Measurements from ENCODE around the gene TOM1.
A peak's percentile ranks its signal among the peaks of the same experiment; 100 is the strongest.

Gene TOM1

DNA sequence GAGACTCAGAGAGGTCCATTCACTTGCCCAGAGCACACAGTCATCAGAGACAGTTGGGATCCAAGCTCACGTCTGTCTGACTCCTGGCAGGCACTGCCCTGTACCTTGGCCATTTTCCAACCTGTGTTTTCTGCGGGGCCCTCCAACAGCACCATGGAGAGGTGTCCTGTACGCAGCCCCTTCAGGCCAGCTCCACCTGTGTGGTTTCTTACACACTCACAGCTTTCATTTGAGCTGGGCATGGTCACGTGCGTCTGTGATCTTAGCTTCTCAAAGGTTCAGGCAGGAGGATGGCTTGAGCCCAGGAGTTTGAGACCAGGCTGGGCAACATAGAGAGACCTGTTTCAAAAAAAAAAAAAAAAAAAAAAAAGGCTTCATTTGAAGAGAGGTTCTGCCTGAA, 24.4 kb downstream of the TOM1 start:
- DNase-seq, result no peak

DNA sequence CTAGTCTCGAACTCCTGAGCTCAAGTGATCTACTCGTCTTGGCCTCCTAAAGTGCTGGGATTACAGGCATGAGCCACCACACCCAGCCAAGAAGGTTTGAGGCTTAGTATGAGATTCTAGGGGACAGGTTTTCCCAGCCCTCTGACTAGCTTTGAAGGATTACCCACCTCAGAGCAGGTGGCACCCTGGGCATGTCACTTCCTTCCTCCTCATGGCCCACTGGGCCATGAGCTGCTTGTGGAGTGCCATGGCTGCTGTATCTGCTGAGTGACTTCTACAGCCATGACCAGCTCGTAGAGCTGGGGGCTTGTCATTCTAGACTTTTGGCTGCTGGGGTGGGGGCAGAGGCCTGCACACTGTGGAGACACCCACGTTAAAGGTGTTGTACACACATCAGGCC, 25.1 kb downstream of the TOM1 start:
- no peak for DNase-seq

DNA sequence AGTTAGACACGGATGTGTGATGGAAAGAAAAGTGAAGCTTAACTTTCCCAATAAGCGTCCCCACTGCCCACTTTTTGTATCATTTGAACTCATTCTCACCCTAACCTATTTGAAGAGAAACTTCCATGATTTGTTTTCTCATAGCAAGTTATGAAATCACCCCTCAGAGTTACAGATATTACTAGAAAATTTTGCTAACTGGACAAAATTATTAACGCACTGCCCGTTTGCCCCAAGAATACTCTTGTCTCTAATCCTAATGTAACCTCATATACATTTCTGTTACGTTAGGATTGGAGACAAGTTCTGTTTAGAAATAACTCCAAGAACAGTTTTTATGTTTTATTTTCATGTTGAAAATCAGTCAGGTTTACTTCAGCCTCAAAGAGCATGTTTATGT, 25.5 kb downstream of the TOM1 start:
- no peak for DNase-seq

DNA sequence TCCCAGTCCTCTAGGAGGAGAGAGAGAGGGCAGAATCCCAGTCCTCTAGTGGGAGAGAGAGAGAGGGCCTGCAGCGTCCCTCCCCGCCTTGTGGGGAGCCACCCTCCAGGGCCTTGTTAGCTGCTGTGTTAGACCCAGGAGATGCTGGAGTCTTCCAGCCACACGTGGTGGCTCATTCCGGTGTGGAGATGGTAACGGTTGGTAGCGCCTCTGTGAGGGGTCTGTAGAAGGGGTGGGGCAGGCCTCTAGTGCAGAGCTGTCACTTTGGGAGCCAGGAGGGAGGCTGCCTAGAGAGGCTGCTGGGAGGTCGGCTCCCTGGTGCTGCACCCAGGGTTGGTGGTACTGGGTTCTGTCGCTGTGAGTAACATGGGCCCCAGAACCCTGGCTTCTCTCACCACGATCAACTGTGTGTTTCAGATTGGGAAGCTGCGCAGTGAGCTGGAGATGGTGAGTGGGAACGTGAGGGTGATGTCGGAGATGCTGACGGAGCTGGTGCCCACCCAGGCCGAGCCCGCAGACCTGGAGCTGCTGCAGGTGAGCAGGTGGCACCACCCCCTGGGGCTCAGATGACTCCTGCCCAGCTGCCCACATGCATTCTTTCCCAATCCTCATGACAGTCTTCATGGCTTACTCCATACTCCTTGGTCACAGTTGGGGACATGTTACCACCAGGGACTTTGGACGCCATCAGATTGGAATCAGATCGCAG, 27.3 kb downstream of the TOM1 start:
- DNase-seq, result no peak

DNA sequence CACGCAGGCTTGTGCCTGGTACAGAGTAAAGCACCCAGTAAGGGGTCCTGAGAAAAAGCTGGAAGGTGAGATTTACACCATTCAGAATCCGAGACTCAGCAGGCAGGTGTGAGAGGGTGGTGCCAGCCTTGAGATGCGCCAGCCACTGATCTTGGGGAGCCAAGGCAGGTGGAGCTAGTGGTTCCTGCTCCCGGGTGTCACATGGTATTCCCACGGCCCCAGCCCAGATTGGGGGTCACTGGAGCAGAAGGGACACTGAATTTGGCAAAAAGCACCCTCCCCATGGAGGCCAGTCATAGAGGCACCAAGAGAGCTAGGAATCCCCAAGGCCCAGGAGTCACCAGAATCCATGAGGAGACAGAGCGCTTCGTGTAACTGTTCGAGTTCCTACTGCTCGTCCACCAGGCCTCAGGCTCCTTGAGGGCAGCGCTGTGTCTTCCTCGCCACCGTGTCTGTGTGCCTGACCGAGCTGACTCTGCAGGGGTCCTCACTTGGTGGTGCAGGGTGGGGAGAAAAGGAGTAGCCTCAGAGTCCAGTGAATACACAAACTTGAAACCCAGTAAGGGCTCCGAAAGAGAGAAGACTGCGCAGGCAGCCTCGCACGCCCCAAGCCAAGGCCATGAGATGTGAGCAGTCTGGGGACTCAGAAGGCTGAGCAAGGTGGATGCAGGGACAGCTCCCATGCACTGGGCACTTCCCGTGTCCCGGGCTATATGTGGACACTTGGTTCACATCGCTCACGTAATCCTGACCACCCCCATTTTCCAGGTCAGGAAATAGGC, 28.2 kb downstream of the TOM1 start:
- DNase-seq, result no peak

DNA sequence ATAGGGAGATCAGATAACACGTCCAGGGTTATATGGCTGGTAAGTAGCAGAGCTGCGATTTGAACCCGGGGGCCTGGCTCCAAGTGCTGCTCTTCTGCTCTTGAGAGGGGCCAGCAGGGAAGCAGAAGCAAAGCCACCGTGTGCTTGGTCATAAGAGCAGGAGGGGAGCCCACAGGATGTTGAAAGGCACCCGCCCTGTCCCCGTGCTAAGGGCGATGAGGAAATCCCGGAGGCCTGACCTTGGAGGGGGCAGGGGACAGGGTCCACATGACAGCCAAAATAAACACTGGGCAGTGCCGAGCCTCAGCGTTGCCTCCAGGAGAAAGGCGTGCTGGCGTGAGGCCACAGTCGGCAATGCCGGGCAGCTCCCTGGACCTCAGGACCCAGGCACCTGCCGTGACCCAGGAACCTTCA, 28.8 kb downstream of the TOM1 start:
- DNase-seq, result peak; percentile 85 to 93 (median 90)

DNA sequence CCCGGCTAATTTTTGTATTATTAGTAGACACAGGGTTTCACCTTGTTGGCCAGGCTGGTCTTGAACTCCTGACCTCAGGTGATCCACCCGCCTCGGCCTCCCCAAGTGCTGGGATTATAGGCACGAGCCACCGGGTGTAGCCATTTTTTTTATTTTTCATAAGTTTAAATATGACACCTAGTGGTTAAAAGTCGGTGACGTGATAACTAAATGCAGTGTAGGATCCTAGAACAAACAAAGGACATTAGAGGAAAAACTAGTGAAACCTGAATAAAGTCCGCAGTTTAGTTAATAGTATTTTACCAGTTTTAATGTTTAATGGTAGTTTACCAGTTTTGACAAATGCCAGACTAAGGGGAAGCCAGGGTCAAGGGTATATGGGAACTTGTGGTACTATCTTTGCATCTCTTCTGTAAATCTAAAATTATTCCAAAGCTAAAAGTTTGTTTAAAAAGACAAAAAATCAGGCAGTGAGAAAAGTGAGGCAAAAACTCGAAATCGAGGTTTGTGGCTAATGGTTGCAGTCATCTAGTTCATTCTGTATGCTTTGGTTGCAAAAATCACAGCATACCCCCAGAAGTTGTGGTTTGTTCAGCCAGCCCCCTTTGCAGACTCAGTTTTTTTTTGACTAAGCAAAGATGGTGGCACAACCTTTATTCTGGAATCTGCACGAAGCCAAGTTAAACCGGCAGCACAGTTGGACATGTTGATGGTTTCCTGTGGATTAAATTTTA, 29.6 kb downstream of the TOM1 start:
- DNase-seq, result no peak

DNA sequence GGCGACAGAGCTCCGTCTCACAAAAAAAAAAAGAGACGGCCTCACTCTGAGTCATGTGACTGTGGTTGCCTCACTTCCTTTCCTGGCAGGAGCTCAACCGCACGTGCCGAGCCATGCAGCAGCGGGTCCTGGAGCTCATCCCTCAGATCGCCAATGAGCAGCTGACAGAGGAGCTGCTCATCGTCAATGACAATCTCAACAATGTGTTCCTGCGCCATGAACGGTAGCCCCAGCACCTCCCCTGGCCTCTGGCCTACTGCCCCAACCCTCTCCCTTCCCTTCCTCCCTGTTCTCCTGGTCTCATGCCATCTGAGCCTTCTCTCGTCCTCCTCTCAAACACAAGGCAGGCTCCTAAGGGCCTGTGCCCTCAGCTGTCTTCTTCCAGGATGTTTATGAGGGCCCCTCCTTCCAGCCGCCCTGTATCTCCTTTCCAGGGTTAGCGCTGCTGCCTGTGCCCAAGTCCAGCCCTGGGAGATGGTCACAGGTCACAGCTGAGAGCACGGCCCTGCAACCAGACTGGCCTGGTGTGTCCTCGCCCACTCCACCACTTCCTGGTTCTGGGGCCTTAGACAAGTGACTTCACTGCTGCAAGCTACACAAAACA, 30.7 kb downstream of the TOM1 start:
- DNase-seq, result peak; percentile 90 to 94 (median 94)

DNA sequence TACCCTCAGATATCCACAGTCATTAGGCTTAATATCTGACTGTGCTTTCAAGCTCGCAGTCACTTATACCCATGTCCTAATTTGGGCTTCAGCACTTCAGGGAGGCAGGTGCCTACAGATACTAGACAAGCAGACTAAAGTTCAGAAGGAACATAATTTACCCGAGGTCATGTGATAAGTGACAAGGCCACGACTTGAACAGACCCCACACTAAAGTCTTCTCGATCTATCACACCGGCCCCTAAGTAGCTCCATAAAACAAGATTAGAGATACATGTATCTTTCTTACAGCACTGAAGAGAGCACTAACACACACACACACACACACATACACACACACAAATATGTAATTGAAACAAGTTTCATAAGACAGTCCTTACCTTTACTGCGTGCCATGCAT, 32.6 kb downstream of the TOM1 start:
- DNase-seq, result no peak

DNA sequence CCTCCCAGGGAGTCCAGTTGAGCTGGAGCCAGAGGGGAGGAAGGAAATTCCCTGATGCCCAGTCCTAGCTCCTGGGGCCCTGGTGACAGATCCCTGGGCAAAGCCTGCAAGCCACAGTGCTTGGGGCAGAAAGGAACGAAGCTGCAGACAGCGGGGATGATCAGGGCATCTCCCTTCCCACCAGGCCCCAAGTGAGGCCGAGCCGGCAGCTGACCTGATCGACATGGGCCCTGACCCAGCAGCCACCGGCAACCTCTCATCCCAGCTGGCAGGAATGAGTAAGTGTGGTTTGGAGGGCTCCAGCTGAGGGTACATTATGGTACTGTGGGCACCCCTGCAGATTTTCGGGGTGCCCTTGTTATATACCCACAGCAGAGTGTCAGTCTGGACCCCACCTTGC, 33.5 kb downstream of the TOM1 start:
- no peak for DNase-seq

DNA sequence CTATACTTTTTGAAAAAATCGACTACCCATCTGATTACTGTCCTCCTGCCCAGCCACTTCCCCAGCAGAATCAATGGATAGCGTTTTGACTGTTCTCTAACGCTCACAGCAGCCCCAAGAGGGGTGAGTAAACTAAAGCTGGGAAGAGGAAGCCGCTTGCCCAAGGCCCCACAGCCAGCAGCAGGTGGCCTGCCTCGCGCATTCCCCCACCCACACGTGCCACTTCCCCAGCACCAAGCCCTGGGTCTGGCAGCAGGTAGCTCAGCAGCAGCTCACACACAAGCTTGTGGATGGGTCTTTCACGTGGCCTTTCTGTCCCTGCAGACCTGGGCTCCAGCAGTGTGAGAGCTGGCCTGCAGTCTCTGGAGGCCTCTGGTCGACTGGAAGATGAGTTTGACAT, 34.3 kb downstream of the TOM1 start:
- DNase-seq, result peak; percentile 55 to 84 (median 70)

DNA sequence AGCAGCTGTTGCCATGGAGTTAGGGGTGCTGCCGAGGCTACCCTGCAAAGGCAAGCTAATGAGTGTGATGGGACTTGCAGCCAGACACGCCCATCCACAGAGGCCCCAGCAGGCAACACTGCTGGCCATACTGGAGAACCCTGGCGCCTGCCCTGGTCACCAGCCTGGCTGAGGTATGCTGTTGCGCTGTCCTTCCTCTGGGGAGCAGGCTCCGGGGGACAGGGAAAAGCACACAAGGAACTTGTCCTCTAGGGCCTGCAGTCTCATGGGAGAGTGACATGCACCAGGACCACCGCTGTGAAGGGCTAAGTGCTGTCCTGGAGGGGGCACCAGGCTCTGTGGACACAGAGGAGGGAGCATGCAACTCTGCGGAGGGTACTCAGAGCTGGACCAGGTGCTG, 35.8 kb downstream of the TOM1 start:
- no peak for DNase-seq

DNA sequence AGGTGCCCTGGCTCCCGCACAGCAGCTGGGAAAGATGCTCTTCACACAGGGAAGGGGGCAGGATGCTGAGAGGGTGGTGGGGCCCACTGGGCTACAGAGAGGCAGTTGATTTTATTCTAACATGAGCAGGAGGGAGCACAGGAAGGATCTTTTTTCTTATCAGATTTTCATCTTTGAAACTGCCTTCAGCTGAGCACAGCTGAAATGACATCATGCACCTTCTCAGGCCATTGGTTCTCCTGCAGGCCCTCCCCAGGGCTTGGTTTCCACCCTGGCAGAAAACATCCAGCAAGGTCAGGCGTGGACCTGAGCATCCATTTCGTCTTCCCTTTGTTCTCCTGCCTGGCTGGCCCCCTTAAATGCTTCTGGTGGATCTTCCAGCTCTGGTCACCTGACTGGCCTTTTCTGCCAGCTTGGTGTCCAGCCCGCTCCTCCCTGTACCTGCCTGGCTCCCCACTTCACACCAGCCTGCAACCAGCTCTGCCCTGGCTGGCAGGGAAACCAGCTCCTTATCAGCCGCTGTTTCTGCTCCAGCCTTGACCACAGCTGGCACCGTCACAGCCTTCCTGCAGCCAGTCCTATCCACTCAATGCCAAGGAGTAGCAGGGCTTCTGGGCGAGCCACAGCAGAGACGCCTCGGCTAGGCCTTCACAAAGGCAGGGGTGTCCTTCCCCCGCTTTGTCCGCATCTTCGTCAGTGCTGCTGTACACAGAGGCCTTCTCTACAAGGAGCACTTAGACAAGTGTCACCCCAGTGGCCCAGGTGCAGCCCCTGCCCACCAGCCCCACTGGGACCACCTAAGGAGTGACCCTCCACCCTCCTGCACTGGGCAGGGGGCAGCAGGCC, 36.5 kb downstream of the TOM1 start:
- DNase-seq, result no peak

DNA sequence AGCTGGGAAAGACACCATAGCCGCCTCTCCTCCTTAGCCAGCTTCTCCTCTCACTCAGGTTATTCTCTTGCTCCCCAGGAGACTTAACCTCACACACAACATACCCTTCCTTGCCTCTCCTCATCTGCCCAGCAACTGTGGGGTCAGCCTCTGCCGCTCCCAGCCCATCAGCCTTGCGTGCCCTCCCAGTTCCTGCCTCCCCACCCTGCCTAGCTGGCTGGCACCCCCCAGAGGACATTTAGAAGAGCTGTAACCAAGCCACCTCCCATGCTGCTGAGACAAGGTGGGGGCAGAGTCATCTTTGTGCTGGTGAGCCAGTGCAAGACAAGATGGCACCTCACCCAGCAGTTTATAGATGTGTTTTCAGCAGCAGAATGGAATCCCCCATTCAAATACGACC, 38.2 kb downstream of the TOM1 start:
- peak in 2 of 4 experiments; percentile 22 to 30 for DNase-seq

DNA sequence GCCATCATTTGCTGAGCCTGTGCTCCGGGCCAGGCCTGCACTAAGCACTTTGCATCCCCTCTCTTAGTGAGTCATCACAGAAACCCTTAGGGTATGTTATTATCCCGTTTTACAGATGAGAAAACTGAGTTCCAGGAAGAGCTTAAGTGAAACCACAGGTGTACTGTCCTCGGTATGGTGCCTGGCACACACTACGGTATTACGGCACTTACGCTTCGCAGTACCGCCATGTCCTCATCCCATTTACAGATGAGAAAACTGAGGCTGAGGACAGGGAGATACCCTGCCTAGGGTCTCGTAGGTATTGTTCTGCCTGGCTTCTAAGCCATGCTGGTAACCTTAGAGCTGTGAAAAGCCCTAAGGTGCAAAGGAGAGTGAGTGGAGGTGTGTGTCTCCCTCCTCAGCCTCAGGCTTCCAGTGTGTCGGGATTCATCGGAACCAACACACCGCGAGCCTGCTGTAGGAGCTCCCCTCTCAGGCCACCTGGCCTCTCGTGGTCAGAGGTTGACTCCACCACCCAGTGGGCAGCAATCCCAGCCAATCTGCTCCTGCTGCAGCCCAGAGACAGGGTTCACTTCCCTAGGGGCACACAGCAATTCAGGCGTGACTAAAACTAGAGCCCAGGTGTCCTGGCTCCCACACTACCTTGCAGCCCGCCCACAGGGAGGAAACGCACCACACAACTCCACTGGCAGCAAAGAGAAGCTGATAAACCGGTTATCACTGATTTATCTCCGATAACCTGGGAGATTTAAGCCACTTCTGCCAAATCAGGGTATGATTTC, 41.6 kb downstream of the TOM1 start:
- no peak for DNase-seq

DNA sequence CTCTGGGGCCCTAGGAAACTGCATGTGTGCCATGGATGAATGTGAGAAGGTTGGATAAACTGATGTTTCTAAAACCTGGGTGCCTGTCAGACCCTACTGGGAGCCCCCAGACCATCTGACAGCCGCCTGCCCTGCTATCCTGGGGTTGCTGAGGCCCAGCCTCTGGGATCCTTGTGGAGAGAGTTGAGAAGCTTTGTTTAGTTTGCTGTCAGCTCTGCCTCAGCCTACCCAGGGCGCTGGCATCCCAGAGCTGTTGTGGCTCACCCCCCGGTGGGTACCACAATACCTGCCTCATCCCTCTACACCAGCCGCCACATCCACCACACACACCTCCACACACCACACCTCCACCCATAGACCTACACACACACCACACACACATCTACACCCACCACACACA, 42.7 kb downstream of the TOM1 start:
- no peak for DNase-seq

DNA sequence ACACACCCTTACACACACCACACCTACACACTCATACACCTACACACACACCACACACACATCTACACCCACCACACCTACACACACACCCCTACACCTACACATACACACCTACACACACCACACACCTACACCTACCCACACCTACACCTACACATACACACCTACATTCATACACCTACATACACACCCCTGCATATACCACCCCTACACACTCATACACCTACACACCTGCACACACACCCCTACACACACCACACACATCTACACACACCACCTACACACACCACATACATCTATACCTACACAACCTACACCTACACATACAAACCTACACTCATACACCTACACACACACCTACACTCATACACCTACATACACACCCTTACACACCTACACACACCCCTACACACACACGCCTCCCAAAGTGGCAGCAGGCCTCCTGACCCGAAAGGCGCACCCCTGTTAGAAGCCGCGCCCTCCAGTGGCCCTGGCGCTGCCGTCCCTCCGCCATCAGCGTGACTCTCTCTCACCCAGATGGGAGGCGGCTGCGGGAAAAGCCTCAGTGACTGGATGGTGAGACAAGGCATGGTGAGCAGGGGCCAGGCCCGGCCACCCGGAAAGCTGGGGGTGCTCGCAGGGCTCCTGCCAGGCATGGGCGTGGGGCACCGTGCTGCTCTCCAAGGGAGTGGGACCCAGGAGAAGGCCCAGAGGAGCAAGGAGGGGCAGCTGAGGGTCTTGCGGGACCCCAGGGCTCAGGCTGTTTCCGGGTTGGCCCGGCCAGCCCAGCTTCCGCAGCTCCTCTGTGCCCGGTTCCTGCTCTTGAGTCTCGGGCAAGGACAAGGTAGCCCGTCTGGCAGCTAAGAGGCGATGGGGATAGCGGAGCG, 44.2 kb downstream of the TOM1 start:
- DNase-seq, result peak in 1 of 4 experiments; percentile 27

DNA sequence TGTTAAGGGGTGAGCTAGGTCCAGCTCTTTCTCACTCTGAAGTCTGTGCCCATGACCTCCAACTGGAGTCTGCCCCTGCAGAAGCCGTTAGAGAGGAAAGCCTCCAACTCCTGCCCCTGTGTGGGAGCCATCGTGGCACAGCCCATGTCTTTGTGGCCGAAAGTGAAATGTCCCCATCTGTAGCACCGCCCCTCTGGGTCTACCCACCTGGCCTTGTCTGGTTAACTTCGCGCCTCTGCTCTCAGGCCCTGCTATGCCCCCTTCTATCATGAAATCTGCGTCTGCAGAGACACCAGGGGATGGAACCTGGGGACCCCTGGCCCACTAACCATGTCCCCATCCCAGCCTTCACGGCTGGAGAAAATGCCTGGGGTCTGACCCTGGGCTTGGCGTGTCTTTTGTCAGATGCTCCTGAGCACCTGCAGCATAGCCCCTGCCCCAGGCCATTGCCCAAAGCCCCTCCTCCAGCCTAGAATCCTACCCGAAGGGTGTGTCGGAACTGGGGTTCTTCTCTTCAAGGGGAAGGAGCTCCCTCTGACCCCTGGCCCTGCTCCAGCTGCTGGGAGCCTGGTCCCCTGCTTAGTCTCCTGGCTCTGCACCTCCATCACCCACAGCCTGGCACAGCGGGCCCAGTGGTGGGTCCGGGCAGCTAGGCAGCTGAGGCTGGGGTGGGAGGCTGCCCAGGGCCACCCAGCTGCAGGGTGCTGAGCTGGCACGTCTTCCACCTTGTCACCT, 45.4 kb downstream of the TOM1 start:
- DNase-seq, result no peak

DNA sequence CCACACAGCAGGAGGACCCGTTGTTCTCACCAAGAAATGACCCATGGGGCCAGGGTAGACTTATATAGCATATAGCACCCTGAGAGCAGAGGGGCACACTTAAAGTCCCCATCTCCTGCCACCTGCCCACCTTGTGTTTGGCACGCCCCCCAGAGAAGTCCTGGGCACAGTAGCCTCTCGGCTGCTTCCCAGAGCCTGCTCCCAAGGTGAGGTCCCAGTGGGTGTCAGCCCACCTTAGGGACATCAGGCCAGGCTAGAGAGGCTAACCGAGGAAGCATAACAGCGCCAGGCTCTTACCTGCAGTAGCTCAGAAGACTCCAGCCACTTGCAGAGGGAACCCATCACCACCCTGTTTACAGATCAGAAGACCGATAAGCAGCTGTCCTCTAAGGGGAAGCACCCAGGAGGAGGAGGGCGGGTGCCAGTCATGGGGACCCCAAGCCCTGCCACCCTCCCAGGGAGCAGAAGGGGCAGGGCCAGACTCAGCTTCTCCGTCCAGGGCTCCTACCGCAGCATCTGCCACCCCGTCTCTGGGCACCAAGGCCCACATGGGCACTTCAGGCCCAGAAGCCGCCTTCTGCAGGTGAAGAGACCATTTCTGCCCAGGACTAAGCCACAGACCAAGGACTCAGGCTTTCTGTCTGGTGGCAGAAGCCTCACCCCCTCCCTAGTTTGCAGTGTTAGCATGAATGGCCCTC, 46.3 kb downstream of the TOM1 start:
- no peak for DNase-seq

Measured in suppressor macrophage (primary cell).